Femur (tissue), 1 donor: ENCODE results near the gene CROCC2.

ENCODE experiments used
- DNase-seq: peaks from one replicate; pipeline ENCODE4 v3.0.0-alpha.2; 2017

The CROCC2 gene

GRCh38 chr2:240906141-240906910, at the start of gene CROCC2:
TSS of gene CROCC2 (plus strand) at chr2:240906336. CDS start at chr2:240906514, 178 bp downstream.
- no peak for DNase-seq

GRCh38 chr2:240857039-240858008, 48.8 kb upstream of the CROCC2 start:
- no peak for DNase-seq

GRCh38 chr2:240858321-240858720, 47.8 kb upstream of the CROCC2 start:
- no peak for DNase-seq

GRCh38 chr2:240858871-240859270, 47.3 kb upstream of the CROCC2 start:
- no peak for DNase-seq

GRCh38 chr2:240861547-240861946, 44.6 kb upstream of the CROCC2 start:
- no peak for DNase-seq

GRCh38 chr2:240864475-240864874, 41.7 kb upstream of the CROCC2 start:
- DNase-seq: no peak

GRCh38 chr2:240865391-240865790, 40.7 kb upstream of the CROCC2 start:
- no peak for DNase-seq

GRCh38 chr2:240868286-240869108, 37.6 kb upstream of the CROCC2 start, which contains the start of gene AGXT:
TSS of gene AGXT (plus strand) at chr2:240868824. CDS start at chr2:240868866, 42 bp downstream.
- no peak for DNase-seq

GRCh38 chr2:240869109-240869955, 36.8 kb upstream of the CROCC2 start:
- DNase-seq: no peak

- DNase-seq: no peak
Measured at GRCh38 chr2:240869956-240870875, 35.9 kb upstream of the CROCC2 start.

GRCh38 chr2:240871071-240871958, 34.8 kb upstream of the CROCC2 start:
- no peak for DNase-seq

- DNase-seq: no peak
Measured at GRCh38 chr2:240872317-240873097, 33.6 kb upstream of the CROCC2 start.

- DNase-seq: no peak
Measured at GRCh38 chr2:240873098-240873788, 32.9 kb upstream of the CROCC2 start.

- DNase-seq: no peak
Measured at GRCh38 chr2:240873805-240874714, 32.1 kb upstream of the CROCC2 start.

- DNase-seq: no peak
Measured at GRCh38 chr2:240874715-240875227, 31.4 kb upstream of the CROCC2 start.

GRCh38 chr2:240875228-240876034, 30.7 kb upstream of the CROCC2 start:
- DNase-seq: no peak
